ENCODE data around the gene AUTS2. TPM values are rescaled to one million over a fixed set of nuclear protein-coding genes. Genes with fewer than 3 reads are reported as not detected.

AUTS2 gene
- total RNA-seq, 1 donor from 2014 or later = 9.9 TPM

DNA sequence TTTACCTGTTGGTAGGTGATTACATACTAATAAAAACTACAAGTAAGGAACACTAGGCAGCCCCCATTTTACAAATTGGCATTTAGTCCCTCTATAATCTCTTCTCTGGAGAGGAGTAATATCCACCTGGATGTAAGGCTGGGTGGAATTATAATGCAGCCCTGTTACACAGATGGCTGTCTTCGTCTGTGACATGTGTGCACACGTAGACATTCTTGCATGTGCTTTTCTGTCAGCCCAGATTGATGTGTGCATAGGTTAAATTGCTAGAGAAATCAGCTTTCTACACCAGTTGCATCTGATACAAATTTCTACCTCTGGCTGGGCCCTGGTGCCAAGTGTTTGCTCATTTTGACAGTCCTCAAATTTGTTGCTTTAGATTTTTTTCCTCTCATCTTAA, 715.9 kb downstream of the AUTS2 start:
- TF ChIP-seq, protein P1, sequence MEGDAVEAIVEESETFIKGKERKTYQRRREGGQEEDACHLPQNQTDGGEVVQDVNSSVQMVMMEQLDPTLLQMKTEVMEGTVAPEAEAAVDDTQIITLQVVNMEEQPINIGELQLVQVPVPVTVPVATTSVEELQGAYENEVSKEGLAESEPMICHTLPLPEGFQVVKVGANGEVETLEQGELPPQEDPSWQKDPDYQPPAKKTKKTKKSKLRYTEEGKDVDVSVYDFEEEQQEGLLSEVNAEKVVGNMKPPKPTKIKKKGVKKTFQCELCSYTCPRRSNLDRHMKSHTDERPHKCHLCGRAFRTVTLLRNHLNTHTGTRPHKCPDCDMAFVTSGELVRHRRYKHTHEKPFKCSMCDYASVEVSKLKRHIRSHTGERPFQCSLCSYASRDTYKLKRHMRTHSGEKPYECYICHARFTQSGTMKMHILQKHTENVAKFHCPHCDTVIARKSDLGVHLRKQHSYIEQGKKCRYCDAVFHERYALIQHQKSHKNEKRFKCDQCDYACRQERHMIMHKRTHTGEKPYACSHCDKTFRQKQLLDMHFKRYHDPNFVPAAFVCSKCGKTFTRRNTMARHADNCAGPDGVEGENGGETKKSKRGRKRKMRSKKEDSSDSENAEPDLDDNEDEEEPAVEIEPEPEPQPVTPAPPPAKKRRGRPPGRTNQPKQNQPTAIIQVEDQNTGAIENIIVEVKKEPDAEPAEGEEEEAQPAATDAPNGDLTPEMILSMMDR (IDR thresholded peaks at IDR 0.05; ENCODE audit: insufficient read depth, low read length, poor library complexity, severe bottlenecking) = no peak
- Histone ChIP-seq H3K4me3 (ENCODE audit: low read depth, low read length) (no peak overlapping the region), H3K27me3 (ENCODE audit: control insufficient read depth, insufficient read depth, low read length) (no peaks in the 10 kb centered on the region), H3K36me3 (ENCODE audit: control insufficient read depth, insufficient read depth, low read length) (no peaks in the 10 kb centered on the region)
- no peak for DNase-seq (ENCODE audit: low read depth)

DNA sequence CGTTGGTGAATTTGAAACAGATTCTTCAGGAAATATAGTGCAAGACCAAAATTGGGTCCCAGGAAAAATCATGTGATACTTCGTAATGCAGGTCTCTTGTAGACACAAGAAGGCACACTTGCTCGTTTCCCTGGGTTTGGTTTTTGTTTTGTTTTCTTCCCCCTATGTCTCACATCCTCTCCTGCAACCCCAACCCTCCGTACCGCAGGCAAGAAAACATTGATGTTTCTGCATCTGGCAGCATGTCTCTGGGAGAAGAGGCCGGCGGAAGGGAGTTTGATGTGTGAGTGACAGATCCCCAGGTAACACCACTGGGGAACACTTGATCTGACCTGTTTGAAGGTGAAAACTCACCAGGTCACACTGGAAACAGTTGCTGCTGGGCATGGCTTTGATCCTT, 718.5 kb downstream of the AUTS2 start:
- no peaks in the 10 kb centered on the region for H3K27me3 ChIP-seq (ENCODE audit: control insufficient read depth, insufficient read depth, low read length)
- TF ChIP-seq, protein P1 (IDR thresholded peaks at IDR 0.05; ENCODE audit: insufficient read depth, low read length, poor library complexity, severe bottlenecking) = no peak
- no peak for DNase-seq (ENCODE audit: low read depth)
- no peak overlapping the region for H3K4me3 ChIP-seq (ENCODE audit: low read depth, low read length)
- H3K36me3 ChIP-seq (ENCODE audit: control insufficient read depth, insufficient read depth, low read length) = no peaks in the 10 kb centered on the region

DNA sequence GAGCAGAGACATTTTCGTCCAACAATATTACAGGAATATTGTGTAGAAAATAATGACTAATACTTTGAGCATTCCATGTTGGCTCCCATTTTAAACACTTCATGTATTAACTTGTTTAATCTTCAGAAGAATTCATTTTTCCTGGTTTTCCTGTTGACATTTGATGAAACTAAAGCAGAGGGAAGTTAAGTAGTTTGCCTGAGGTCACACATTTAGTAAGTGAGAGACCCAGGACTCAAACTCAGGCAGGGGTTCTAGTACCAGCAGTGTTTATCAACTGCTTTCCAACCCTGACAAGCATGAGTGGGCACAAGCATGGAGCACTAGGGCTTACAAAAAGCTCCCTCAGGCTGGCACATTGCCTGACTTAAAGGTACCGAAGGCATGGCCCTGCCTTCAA, 719.1 kb downstream of the AUTS2 start:
- DNase-seq (ENCODE audit: low read depth) = no peak
- Histone ChIP-seq H3K36me3 (ENCODE audit: control insufficient read depth, insufficient read depth, low read length) (no peaks in the 10 kb centered on the region), H3K4me3 (ENCODE audit: low read depth, low read length) (no peak overlapping the region), H3K27me3 (ENCODE audit: control insufficient read depth, insufficient read depth, low read length) (no peaks in the 10 kb centered on the region)
- TF ChIP-seq, protein P1 (IDR thresholded peaks at IDR 0.05; ENCODE audit: insufficient read depth, low read length, poor library complexity, severe bottlenecking) = no peak

DNA sequence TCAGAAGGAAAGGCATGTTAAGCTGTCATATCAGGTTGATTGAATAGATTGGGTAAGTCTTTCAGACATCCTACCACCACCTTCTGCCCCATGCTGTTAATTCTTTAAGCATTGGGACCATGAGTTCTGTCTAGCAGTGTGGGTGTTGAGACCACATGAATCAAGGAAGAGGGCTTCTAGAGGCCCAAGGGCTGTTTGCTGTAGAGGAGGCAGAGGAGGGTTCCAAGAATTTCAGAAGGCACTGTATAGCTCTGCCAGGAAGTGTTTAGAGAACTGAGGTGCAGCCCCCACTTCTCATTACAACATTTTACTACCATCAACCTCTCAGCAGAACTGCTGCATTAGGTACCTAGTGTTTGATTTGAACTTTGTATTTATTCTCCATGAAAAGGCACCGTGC, 720.2 kb downstream of the AUTS2 start:
- TF ChIP-seq, protein P1 (IDR thresholded peaks at IDR 0.05; ENCODE audit: insufficient read depth, low read length, poor library complexity, severe bottlenecking) = no peak
- DNase-seq (ENCODE audit: low read depth) = no peak
- H3K36me3 ChIP-seq (ENCODE audit: control insufficient read depth, insufficient read depth, low read length) = no peaks in the 10 kb centered on the region
- H3K4me3 ChIP-seq (ENCODE audit: low read depth, low read length) = no peak overlapping the region
- H3K27me3 ChIP-seq (ENCODE audit: control insufficient read depth, insufficient read depth, low read length) = no peaks in the 10 kb centered on the region

DNA sequence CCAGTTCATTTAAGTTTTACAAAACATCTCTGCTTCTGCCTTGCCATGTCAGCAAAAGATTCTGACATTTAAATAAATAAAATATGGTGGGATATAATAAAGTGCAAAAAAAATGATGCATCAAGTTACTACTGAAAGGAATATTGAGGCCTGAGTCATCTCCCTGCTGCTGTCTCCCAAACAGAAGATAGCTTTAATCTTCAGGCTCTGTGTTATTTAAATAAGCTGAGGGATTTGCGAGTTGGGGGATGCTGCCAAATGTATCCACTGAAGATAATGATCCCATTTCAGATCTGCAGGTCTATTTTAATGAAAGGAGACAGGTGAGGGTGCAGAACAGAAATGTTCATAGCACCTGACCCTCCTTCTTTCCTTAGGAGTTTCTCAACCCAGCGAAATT, 720.8 kb downstream of the AUTS2 start:
- no peaks in the 10 kb centered on the region for H3K36me3 ChIP-seq (ENCODE audit: control insufficient read depth, insufficient read depth, low read length)
- DNase-seq (ENCODE audit: low read depth) = no peak
- H3K27me3 ChIP-seq (ENCODE audit: control insufficient read depth, insufficient read depth, low read length) = no peaks in the 10 kb centered on the region
- TF ChIP-seq, protein P1 (IDR thresholded peaks at IDR 0.05; ENCODE audit: insufficient read depth, low read length, poor library complexity, severe bottlenecking) = no peak
- no peak overlapping the region for H3K4me3 ChIP-seq (ENCODE audit: low read depth, low read length)

DNA sequence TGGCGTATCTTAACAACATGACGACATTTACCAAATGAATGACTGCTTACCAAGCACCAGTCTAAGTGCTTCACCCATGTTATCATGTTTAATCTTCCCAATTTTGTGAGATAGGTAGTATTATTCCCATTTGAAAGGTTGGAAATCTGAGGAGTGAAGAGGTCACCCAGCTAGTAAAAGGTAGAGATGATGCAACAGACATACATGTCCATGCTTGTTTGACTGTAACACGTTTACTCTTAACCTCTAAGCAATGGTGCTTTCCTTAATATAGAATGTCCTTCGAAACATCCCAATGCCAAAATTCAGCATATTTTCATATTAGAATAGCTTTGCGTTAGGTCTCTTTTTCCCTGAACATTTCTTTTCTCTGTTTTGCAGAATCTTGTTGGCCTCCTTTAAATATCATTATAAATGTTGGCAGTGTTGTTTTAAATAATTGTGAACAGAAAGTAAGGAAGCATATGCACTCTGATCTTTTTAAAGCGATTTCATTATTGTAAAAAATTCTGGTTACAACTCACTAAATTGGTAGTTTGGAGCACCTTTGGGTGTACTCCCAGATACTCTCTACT, 722.8 kb downstream of the AUTS2 start:
- TF ChIP-seq, protein P1 (IDR thresholded peaks at IDR 0.05; ENCODE audit: insufficient read depth, low read length, poor library complexity, severe bottlenecking) = no peak
- no peak for DNase-seq (ENCODE audit: low read depth)
- Histone ChIP-seq H3K4me3 (ENCODE audit: low read depth, low read length) (no peak overlapping the region), H3K36me3 (ENCODE audit: control insufficient read depth, insufficient read depth, low read length) (no peaks in the 10 kb centered on the region), H3K27me3 (ENCODE audit: control insufficient read depth, insufficient read depth, low read length) (no peaks in the 10 kb centered on the region)

Data from kidney epithelial cell (primary cell).